Naive thymus-derived CD4-positive, alpha-beta T cell (primary cell): Measurements from ENCODE around the gene CEACAM21. TPM values are rescaled to one million over a fixed set of nuclear protein-coding genes. Genes with fewer than 3 reads are reported as not detected.

Experiments used
- ATAC-seq: fragments of 150-1000 bp; cut with Tn5 transposase; 2 replicates; pipeline ENCODE4 v1.10.0; 2021; ENCODE audit warnings: mild to moderate bottlenecking, moderate library complexity
- CTCF ChIA-PET: fragments of 350-600 bp; sonication (Branson Sonifier 250); formaldehyde crosslinking; loops from one replicate; lab custom pipeline; 2021; ENCODE audit warnings: antibody characterized with exemption; lab: Charles Lee
- POLR2A ChIA-PET: fragments of 350-600 bp; sonication (Branson Sonifier 250); formaldehyde crosslinking; loops from one replicate; lab custom pipeline; 2021; ENCODE audit warnings: antibody characterized with exemption, inconsistent platforms; lab: Charles Lee
- DNase-seq, 9 donors: peaks; one replicate each; pipeline versions ENCODE4 v3.0.0 to v3.0.0-alpha.2; 2020 to 2022; ENCODE audit warnings: mixed read lengths in 1 of 9
- H3K27ac ChIP-seq: one replicate; pipeline ENCODE4 v1.7.0; 2013; ENCODE audit warnings: mild to moderate bottlenecking, low read depth, low read length, moderate library complexity
- H3K27me3 ChIP-seq, 2 donors: one replicate each; pipeline ENCODE4 v1.7.0; 2013; ENCODE audit warnings: low read length in 2 of 2, mild to moderate bottlenecking in 2 of 2, moderate library complexity in 2 of 2; ENCODE audit not compliant: control insufficient read depth in 2 of 2, insufficient read depth in 2 of 2
- H3K36me3 ChIP-seq, 3 experiments: 1 replicate in 2 of 3; 2 replicates in 1 of 3; pipeline ENCODE4 v1.7.0; 2013; ENCODE audit warnings: low read length in 3 of 3, mild to moderate bottlenecking in 3 of 3, moderate library complexity in 1 of 3; ENCODE audit not compliant: insufficient read depth in 3 of 3, control insufficient read depth in 2 of 3
- H3K4me1 ChIP-seq, 2 donors: one replicate each; pipeline ENCODE4 v1.7.0; 2013; ENCODE audit warnings: low read length in 2 of 2, mild to moderate bottlenecking in 2 of 2, moderate library complexity in 1 of 2; ENCODE audit not compliant: control insufficient read depth in 2 of 2, insufficient read depth in 2 of 2
- H3K4me3 ChIP-seq: 2 replicates; pipeline ENCODE4 v1.7.0; 2013; ENCODE audit warnings: mild to moderate bottlenecking, low read length
- H3K9me3 ChIP-seq, 3 experiments: 1 replicate in 2 of 3; 2 replicates in 1 of 3; pipeline ENCODE4 v1.7.0; 2013; ENCODE audit warnings: low read length in 3 of 3; ENCODE audit not compliant: control insufficient read depth in 2 of 3
- H3K27ac Mint-ChIP-seq, 9 donors: one replicate each; pipeline ENCODE4 v1.8.0; 2020 to 2022; ENCODE audit warnings: mixed read lengths in 9 of 9, mild to moderate bottlenecking in 8 of 9, moderate library complexity in 5 of 9, inconsistent platforms in 2 of 9
- H3K27me3 Mint-ChIP-seq, 5 donors: one replicate each; pipeline ENCODE4 v1.8.0; 2021 to 2022; ENCODE audit warnings: mixed read lengths in 5 of 5, mild to moderate bottlenecking in 1 of 5
- H3K36me3 Mint-ChIP-seq, 5 donors: one replicate each; pipeline ENCODE4 v1.8.0; 2020 to 2022; ENCODE audit warnings: mixed read lengths in 5 of 5, mild to moderate bottlenecking in 3 of 5, inconsistent platforms in 1 of 5
- H3K4me1 Mint-ChIP-seq, 7 donors: one replicate each; pipeline ENCODE4 v1.8.0; 2020 to 2022; ENCODE audit warnings: mixed read lengths in 7 of 7, mild to moderate bottlenecking in 3 of 7, inconsistent platforms in 1 of 7
- H3K4me3 Mint-ChIP-seq, 10 donors: one replicate each; pipeline ENCODE4 v1.8.0; 2020 to 2022; ENCODE audit warnings: mild to moderate bottlenecking in 10 of 10, mixed read lengths in 10 of 10, moderate library complexity in 6 of 10, inconsistent platforms in 2 of 10
- H3K9me3 Mint-ChIP-seq, 11 donors: one replicate each; pipeline ENCODE4 v1.8.0; 2020 to 2022; ENCODE audit warnings: mixed read lengths in 11 of 11, mild to moderate bottlenecking in 4 of 11, inconsistent platforms in 1 of 11, moderate library complexity in 1 of 11
- intact Hi-C, 2 donors: fragments of 100-400 bp; cut with micrococcal nuclease; formaldehyde crosslinking; loops; one replicate each; pipeline ENCODE4 v1.15.1; 2023
- polyA plus RNA-seq, 2 donors: library from polyadenylated mRNA; unstranded; fragments of 300-500 nt; fragmentation: Illumina TruSeq; gene quantifications; one replicate each; pipeline ENCODE4 v1.2.3, GENCODE V29; 2021
- total RNA-seq, 6 experiments: library from RNA in 5 of 6; stranded (reverse) in 5 of 6; gene quantifications; 1 replicate in 5 of 6; 2 replicates in 1 of 6; pipeline ENCODE4 v1.2.3 and lab custom pipeline; 2021 to 2026

CEACAM21 gene
- total and polyA plus RNA-seq, 7 experiments from 2014 or later, result 27.7 to 64.5 (median 43.6) TPM

DNA sequence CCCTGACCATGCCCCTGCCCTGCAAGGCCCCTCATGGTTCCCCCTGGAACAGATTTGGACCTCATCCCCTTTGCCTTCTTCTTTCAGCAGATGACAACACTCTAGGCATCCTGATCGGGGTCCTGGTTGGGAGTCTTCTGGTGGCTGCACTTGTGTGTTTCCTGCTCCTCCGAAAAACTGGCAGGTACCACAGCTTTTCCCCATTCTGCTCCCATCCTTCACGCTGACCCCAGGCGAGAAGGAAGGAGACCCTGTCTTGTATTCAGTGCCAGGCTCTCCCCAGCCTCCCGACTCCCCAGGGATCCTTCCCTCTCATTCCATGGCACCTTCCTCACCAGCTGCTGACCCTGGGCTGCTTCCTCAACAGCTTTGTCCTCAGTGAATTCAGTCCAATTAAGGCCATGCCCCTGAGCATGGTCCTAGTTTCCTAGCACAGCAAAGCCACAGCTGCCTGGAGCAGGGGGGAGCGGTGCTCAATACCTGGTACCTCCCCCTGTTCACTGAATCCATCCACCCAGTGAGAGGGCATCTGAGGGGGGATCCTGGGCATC is 8.4 kb downstream of the CEACAM21 start:
- peaks cover 0 to 29% (median 11%) of the 10 kb centered on the region in 11 donors for H3K9me3 Mint-ChIP-seq
- peaks cover 0 to 7% (median 0%) of the 10 kb centered on the region in 7 donors for H3K4me1 Mint-ChIP-seq
- ChIA-PET POLR2A (no interaction called here), CTCF (no interaction called here)
- DNase-seq, result no peak
- peak overlapping the region in 1 of 9 donors; percentile 46 for H3K27ac Mint-ChIP-seq
- H3K36me3 ChIP-seq, result peaks cover 13 to 86% (median 14%) of the 10 kb centered on the region in 3 experiments
- H3K27me3 Mint-ChIP-seq, result no peaks in the 10 kb centered on the region
- intact Hi-C loops, result no loop called here
- peaks cover 27 to 77% (median 58%) of the 10 kb centered on the region in 5 donors for H3K36me3 Mint-ChIP-seq
- no peak overlapping the region for H3K4me3 ChIP-seq
- ATAC-seq, result no peak
- no peaks in the 10 kb centered on the region for H3K27me3 ChIP-seq
- H3K9me3 ChIP-seq, result peaks cover 0 to 13% (median 0%) of the 10 kb centered on the region in 3 experiments
- no peak overlapping the region for H3K27ac ChIP-seq
- no peaks in the 10 kb centered on the region for H3K4me1 ChIP-seq
- H3K4me3 Mint-ChIP-seq, result no peak overlapping the region

DNA sequence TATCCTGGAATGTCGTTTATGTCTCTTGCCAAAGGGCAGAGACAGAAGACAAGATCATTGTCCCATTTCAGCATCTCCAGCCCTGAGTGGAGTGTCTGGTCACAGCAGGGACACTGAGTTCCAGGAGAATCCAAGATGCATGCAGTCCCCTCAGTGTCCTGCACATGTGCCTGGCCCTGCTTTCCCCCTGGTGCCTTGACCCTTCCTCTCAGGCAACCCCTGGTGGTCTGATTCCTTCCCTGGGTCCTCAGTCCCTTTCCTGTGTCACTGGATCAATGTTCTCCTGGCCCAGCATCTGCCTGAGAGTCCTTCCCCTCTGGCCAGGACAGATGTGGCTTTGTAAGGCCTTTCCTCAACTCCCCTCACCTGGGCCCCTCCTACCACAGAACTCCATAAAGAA is 9.0 kb downstream of the CEACAM21 start:
- H3K4me3 Mint-ChIP-seq, result no peak overlapping the region
- peaks cover 0 to 13% (median 0%) of the 10 kb centered on the region in 3 experiments for H3K9me3 ChIP-seq
- H3K4me1 ChIP-seq, result no peaks in the 10 kb centered on the region
- peaks cover 0 to 7% (median 0%) of the 10 kb centered on the region in 7 donors for H3K4me1 Mint-ChIP-seq
- no peak overlapping the region for H3K4me3 ChIP-seq
- intact Hi-C loops, result no loop called here
- no peak for DNase-seq
- no peaks in the 10 kb centered on the region for H3K27me3 Mint-ChIP-seq
- POLR2A ChIA-PET, result no interaction called here
- no peak overlapping the region for H3K27ac Mint-ChIP-seq
- peaks cover 0 to 29% (median 11%) of the 10 kb centered on the region in 11 donors for H3K9me3 Mint-ChIP-seq
- no peak for ATAC-seq
- peaks cover 7 to 80% (median 9%) of the 10 kb centered on the region in 3 experiments for H3K36me3 ChIP-seq
- H3K36me3 Mint-ChIP-seq, result peaks cover 27 to 74% (median 55%) of the 10 kb centered on the region in 5 donors
- CTCF ChIA-PET, result no interaction called here
- no peaks in the 10 kb centered on the region for H3K27me3 ChIP-seq
- no peak overlapping the region for H3K27ac ChIP-seq

DNA sequence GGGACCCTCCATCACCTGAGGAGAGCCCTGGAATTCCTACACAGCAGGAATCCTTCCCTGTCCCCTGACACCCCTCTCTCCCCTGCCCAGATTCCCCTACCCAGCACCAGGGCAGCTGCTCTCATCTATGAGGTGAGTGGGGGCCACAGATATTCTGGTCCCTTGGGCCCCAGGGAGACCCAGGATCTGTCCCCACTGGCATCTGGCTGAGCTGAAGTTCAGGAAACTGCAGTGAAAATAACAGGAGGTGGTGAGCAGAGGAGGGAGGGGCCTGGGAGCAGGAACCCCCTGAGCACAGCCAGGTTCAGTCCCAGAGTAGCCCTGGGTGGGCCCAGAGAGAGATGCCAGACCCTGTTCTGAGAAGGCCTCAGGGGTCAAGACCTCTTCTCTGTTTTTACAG is 10.1 kb downstream of the CEACAM21 start:
- H3K27me3 ChIP-seq, result no peaks in the 10 kb centered on the region
- H3K9me3 ChIP-seq, result peaks cover 0 to 13% (median 0%) of the 10 kb centered on the region in 3 experiments
- peaks cover 0 to 69% (median 0%) of the 10 kb centered on the region in 3 experiments for H3K36me3 ChIP-seq
- ChIA-PET CTCF (no interaction called here), POLR2A (interaction anchor here (0.7 kb wide), 1 partner anchor 50 kb away, joined by 4 read pairs; no protein-coding TSS in a partner anchor)
- no peak overlapping the region for H3K27ac ChIP-seq
- no peaks in the 10 kb centered on the region for H3K27me3 Mint-ChIP-seq
- no peak overlapping the region for H3K4me3 ChIP-seq
- H3K36me3 Mint-ChIP-seq, result peaks cover 19 to 63% (median 43%) of the 10 kb centered on the region in 5 donors
- ATAC-seq, result no peak
- peak overlapping the region in 1 of 9 donors; percentile 19 for H3K27ac Mint-ChIP-seq
- peaks cover 0 to 21% (median 11%) of the 10 kb centered on the region in 11 donors for H3K9me3 Mint-ChIP-seq
- no peak for DNase-seq
- intact Hi-C loops, result no loop called here
- H3K4me3 Mint-ChIP-seq, result no peak overlapping the region
- no peaks in the 10 kb centered on the region for H3K4me1 ChIP-seq
- peaks cover 0 to 7% (median 0%) of the 10 kb centered on the region in 7 donors for H3K4me1 Mint-ChIP-seq

DNA sequence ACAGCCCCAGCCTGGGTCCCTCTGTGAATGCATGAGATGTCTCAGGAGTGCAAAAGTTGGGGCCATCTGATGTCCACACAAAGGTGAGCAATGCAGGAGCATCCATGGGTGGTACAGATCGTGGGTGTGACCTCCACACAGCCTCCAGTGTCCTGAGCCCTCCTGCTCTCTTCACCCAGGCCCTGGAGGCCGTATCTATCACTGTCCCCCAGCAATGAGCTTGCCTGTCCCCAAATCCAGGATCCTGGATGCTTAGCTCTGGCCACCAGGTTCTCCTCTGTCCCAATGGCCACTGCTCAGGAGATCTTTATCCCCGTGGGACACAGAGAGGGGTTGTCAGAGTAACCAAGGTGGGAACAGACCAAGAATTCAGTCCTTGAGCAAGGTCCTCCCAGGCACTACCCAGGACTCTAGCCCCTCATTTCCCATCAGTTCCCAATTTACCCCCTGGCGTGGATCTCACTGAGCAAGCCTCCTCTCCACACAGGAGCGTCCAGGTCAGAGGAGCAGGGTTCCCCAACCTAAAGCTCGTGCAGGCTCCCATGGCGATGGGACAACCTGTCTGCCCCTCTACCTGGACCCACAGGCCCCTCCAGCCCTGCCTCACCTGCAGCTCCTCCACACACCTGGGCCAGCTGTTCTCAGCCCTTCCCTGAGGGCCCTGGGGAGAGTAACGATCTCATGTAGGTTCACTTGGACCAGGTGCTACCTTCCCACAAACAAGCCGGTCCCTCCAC is 11.3 kb downstream of the CEACAM21 start:
- POLR2A ChIA-PET, result interaction anchor here (0.7 kb wide), 1 partner anchor 52 kb away, joined by 4 read pairs; no protein-coding TSS in a partner anchor
- no peak overlapping the region for H3K4me3 Mint-ChIP-seq

DNA sequence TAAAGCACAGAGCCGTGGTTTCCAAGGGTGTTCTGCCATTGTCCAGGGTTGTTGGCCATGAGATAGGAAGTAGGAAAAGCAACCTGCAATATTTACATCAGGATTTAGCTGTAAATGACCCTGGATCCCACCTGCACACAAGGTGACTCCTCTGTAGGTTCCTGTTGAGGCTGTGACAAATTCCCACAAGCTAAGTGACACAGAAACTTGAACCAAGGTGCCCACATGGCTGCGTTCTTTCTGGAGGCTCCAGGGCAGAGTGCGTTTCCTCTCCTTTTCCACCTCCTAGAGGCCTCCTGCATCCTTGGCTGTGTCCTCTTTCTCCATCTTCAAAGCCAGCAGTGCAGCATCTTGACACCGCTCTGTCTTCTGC is 11.9 kb downstream of the CEACAM21 start:
- Histone ChIP-seq H3K4me3 (no peak overlapping the region), H3K9me3 (no peaks in the 10 kb centered on the region), H3K36me3 (peaks cover 0 to 52% (median 0%) of the 10 kb centered on the region in 3 experiments), H3K27me3 (no peaks in the 10 kb centered on the region), H3K4me1 (no peaks in the 10 kb centered on the region), H3K27ac (no peak overlapping the region)
- Mint-ChIP-seq H3K27ac (peak overlapping the region in 1 of 9 donors; percentile 10), H3K9me3 (peaks cover 0 to 7% (median 5%) of the 10 kb centered on the region in 11 donors), H3K4me1 (peaks cover 0 to 7% (median 0%) of the 10 kb centered on the region in 7 donors), H3K27me3 (peaks cover 0 to 4% (median under 1%) of the 10 kb centered on the region in 5 donors), H3K4me3 (no peak overlapping the region), H3K36me3 (peaks cover 18 to 45% (median 26%) of the 10 kb centered on the region in 5 donors)
- intact Hi-C loops, result no loop called here
- ChIA-PET POLR2A (no interaction called here), CTCF (no interaction called here)
- no peak for ATAC-seq
- no peak for DNase-seq

More for the DNA sequence above, 11.3 kb downstream of the CEACAM21 start:
- CTCF ChIA-PET, result interaction anchor here (1.0 kb wide), 1 partner anchor 16 kb away, joined by 3 read pairs; no protein-coding TSS in a partner anchor
- no peak overlapping the region for H3K27ac Mint-ChIP-seq
- Histone ChIP-seq H3K4me3 (no peak overlapping the region), H3K9me3 (peaks cover 0 to 5% (median 0%) of the 10 kb centered on the region in 3 experiments), H3K27me3 (no peaks in the 10 kb centered on the region), H3K4me1 (no peaks in the 10 kb centered on the region), H3K27ac (no peak overlapping the region), H3K36me3 (peaks cover 0 to 58% (median 0%) of the 10 kb centered on the region in 3 experiments)
- DNase-seq (no peak), ATAC-seq (no peak)
- peaks cover 0 to 7% (median 0%) of the 10 kb centered on the region in 7 donors for H3K4me1 Mint-ChIP-seq
- intact Hi-C loops, result no loop called here
- peaks cover 0 to 3% (median 0%) of the 10 kb centered on the region in 5 donors for H3K27me3 Mint-ChIP-seq
- H3K36me3 Mint-ChIP-seq, result peaks cover 19 to 50% (median 31%) of the 10 kb centered on the region in 5 donors
- H3K9me3 Mint-ChIP-seq, result peaks cover 0 to 9% (median 7%) of the 10 kb centered on the region in 11 donors

DNA sequence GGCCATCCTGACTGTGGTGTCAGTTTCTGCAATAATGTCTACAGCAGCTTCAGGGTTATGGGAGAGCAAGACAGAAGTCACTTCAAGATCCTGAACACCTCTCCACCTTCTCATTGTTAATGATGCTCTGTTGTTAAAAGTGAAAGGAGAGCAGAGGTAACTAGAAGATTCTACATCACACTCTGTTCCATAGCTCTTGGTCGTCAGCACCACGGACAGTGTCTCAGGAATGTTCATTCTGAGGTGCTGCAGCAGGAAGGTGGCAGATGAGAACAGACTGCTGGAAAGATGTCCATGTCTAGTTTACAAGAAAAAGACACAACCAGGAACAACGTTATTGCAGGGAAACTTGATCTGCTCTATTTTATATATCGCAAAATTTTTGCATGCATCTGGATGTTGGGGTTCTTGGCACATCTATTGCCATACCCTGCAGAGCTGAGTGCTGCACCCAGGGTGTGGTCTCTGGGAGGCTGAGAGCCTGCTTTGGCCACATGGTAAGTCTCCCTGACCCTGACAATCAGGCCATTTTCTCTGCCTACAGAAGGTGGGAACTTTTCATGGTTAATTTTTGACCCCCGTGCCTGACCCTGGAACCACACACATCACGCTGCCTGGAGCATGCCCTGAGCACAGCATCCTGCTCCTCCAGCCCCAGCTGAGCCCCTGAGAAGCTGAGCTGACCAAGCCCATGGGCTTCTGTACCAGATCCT is 12.7 kb downstream of the CEACAM21 start:
- no peaks in the 10 kb centered on the region for H3K9me3 Mint-ChIP-seq
- DNase-seq, result peak in 3 of 9 donors; percentile 10 to 23 (median 18)
- peaks cover 0 to 7% (median 4%) of the 10 kb centered on the region in 5 donors for H3K27me3 Mint-ChIP-seq
- Histone ChIP-seq H3K4me3 (no peak overlapping the region), H3K4me1 (no peaks in the 10 kb centered on the region), H3K9me3 (no peaks in the 10 kb centered on the region), H3K27ac (no peak overlapping the region), H3K27me3 (no peaks in the 10 kb centered on the region), H3K36me3 (peaks cover 0 to 44% (median 0%) of the 10 kb centered on the region in 3 experiments)
- peak overlapping the region in 2 of 9 donors; percentile 54 to 76 for H3K27ac Mint-ChIP-seq
- H3K4me1 Mint-ChIP-seq, result peaks cover 0 to 5% (median 0%) of the 10 kb centered on the region in 7 donors
- POLR2A ChIA-PET, result no interaction called here
- CTCF ChIA-PET, result no interaction called here
- no peak overlapping the region for H3K4me3 Mint-ChIP-seq
- peaks cover 9 to 37% (median 17%) of the 10 kb centered on the region in 5 donors for H3K36me3 Mint-ChIP-seq
- intact Hi-C loops, result no loop called here
- no peak for ATAC-seq
